GM15510 (cell line): ENCODE results near the gene FOXP1.

Source experiments
- POLR2A ChIP-seq: IDR thresholded peaks from 3 replicates; pipeline ENCODE4 v1.6.1; 2011; ENCODE audit warnings: borderline replicate concordance; ENCODE audit not compliant: insufficient read length; ENCODE audit errors: extremely low read depth

The FOXP1 gene

DNA sequence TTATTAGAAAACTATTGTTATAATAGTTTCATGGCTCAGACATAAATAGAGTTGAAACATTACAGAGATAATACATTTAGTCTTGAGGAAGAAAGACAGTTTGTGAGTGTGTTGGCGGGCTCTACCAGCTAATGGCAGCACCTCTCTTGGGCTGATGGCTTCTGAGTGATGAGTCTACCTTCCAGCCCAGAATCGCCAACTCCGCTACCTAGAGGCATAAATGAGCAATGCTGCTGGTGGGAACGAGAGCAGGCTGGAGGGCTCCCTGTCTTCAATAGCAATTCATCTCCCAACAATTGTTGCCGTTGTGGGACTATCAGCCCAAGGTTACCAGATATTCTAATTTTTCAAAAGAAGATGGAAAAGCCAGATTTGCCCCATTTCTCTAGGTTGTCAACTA is 388.7 kb downstream of the FOXP1 start:
- TF ChIP-seq POLR2A, result no peak

DNA sequence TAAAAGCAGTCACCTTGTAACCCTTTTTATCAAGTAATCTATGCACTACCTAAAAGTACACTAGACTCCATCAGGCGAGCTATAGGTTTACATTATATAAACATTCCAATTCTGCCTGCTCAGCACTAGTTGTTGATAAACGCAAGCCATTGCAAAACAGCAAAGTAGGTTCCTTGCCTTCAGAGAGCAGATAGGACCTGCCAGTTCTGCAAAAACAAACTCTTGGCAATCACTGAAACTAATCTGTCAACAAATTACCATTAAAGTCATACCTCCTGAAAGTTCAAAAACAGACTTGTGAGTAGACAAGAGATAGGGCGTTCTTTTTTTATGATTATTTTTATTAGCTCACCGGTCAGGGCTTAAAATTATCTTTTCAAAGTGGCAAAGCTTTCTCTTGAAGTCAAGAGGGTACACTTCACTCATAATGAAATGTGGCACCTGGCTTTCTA is 392.5 kb downstream of the FOXP1 start:
- no peak for TF ChIP-seq POLR2A

DNA sequence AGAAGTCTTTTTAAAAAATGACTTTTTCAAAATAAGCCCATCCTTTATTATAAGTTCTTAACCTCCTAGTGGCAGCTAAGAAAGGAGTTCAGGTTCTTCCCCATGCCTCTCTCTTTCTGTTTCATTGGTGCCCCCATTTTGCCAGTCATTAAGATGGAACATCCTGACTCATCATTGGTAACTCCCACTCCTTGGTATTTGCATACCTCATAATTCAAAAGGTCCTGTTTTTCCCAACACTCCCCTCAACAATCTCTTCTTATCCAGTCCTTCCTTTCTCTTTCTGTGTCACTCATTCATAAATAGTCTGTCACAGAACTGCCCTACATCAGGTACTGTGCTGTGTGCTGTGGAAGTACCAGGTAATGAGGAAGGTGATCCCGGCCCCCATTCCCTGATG is 394.0 kb downstream of the FOXP1 start:
- no peak for TF ChIP-seq POLR2A

DNA sequence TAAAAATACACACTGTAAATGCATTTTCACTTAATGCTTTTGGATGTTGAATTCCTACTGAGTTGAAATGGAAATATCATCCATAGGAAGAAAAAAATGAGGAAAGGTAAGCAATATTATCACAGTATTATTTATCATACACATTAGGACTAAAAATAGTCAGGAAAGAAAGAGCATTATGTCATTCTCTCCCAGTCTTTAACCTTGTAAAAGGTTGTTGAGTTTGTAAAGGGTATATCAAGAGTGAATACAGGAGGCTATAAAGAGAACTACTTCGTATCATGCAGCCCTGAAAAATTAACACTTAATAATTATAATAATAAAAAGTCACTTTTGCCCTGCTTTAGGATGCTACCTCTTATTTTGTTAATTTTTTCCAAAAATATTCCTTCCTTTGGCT is 395.8 kb downstream of the FOXP1 start:
- TF ChIP-seq POLR2A, result no peak

DNA sequence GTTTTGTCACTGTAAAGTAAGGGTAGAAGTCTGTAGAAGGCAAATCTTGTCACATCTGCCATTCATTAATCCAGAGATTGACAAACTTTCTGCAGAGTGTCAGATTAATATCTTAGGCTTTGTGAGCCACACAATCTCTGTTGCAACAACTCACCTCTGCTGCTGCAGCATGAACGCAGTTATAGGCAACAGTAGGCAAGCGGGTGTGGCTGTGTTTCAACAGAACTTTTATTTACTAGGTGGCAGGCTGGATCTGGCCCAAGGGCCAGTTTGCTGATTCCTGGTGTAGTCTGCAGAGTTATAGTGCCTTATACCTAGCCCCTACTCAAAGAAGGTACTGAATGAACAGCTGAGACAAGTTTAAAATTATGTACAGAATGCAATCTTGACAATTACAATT is 396.7 kb downstream of the FOXP1 start:
- TF ChIP-seq POLR2A, result no peak

DNA sequence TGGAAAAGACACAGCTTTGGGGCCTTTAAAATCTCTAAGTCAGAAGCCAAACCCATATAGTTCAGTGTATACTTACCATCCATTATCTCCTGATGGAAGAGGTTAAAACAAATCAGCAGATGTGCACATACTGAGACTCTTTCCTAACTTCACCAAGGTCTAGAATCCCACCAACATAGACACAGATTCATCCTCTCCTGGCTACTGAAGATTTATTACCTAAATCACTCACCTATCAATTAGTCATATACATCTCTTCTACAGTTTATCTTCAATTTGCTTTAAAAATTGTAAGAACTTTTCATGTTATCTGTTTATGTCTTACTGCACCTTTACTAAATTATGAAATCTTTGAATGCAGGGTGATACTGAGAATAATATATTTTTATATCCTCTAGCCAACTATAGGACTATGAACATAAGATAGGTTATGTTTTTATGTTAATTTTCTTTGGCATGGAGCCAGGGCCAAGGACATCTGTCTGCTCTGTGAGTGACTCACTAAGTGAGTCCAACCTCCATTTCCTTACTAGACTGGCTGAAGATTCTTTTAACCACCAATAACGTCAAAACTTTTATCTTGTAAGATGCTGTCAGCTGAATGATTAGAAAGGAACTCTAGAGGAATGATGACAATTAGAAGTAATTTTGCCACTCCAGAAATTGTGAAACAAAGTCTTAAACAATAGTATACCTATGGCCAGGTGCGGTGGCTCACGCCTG is 397.6 kb downstream of the FOXP1 start:
- no peak for TF ChIP-seq POLR2A

DNA sequence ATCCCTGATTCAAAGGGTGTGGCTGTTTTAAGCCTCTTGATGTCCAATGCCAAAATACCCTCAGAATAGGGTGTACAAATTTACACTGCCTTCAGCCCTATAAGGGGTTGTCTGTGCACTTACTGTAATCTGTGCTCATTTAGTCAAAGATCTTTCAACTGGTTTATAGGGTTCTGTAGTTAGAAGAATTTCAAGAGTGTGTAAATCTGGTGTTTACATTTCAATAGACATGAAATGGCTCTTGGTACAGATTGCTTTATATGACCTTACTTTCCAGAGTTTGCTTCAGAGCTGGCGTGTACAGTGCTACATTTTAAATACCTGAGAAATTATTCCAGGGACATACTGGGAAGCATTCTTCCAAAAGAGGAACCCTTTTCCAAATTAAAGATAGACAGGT is 399.3 kb downstream of the FOXP1 start:
- TF ChIP-seq POLR2A, result no peak

DNA sequence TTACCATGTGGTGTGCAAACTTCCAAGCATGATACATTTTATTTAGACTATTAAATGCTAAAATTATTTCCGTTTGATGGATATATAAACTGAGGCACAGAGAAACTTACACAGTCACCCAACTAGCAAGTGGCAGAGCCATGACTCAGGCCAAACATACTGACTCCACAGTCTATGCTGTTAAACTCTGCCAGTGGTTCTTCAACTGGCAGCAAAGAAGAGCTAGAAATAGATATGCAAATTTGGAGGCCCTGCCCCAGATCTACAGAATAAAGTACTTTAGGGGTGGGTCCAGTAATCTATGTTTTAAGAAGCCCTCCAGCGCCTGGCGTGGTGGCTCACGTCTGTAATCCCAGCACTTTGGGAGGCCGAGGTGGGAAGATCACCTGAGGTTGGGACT is 400.0 kb downstream of the FOXP1 start:
- TF ChIP-seq POLR2A, result no peak

DNA sequence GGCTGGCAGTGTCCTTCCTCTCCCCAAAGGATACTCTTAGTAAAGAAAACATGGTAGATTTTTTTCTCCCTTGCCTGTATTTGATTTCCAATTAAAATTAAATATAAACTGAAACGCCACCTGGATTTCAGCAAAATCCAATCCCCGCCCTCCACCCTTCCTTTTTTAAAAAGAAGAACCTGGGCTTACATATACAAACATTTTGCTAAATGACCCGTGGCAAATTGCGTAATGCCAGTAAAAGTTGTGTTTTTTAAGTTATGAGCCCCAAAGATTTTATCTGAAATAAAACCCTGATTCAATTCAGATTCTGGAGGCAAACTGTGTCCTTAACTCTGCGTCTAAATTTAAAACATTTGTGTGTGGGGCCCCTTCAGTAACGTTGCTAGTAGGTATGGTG is 403.0 kb downstream of the FOXP1 start:
- no peak for TF ChIP-seq POLR2A

DNA sequence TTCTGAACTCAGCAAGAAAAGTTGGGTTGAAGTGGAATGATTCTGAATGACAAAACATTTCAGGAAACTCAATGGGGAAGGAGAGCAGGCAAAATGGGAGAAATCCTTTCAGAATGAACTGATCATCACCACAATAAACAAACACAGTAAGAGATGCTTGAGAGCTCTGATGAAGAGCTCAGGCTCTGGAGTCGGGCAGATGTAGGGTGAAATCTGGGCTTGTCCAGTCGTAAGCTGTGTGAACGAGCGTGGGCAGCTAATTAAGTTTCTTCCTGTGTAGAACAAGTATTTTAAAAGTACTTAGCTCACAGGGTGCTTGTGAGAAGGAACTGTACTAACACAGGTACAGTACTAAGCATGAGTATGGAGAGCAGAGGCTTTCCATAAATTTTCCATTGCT is 406.2 kb downstream of the FOXP1 start:
- TF ChIP-seq POLR2A, result no peak

DNA sequence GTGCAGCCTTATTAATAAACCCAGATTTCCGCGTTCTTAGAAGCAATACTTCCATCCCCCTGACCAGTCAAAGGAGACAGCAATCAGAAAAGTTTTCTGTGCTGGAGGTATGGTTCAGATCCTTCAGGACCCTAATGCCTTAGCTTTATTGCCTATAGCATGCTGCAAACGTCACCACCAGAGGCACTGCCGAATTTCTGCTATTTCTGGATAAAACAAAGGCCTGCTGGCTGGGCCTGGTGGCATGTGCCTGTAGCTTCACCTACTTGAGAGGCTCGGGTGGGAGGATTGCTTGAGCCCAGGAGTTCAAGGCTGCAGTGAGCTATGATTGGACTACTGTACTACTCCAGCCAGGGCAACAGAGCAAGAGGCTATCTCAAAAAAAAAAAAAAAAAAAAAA is 407.2 kb downstream of the FOXP1 start:
- no peak for TF ChIP-seq POLR2A

DNA sequence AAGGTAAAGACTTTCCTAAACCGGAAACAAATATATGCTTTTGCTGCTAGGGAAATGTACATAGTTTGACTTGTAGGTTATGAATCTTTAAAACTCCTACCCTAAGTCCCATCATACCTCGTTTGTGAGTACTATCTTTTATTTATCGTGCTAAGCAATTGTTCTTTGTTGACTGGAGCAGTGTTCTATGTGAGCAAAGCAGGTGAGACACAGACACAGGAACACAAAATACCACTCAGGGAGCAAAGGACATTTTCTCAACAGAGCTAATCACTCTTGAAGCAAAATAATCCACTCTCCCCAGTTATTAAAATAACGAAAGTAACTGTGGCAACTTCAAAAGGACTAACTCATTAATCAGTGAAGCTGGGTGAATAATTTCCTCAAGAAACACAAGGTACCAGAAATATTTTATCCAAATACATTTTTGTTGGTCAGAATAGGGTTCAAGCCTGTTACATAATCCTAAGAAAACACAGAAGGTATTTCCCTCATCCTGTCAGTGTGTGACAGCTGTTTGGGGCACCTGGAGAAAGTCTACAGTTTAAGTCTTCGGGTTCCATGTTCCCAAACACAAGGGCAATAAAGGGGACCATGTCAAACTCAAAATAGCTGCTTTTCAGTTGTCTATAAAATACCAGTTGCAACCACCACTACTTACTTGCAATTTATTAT is 407.7 kb downstream of the FOXP1 start:
- TF ChIP-seq POLR2A, result no peak

DNA sequence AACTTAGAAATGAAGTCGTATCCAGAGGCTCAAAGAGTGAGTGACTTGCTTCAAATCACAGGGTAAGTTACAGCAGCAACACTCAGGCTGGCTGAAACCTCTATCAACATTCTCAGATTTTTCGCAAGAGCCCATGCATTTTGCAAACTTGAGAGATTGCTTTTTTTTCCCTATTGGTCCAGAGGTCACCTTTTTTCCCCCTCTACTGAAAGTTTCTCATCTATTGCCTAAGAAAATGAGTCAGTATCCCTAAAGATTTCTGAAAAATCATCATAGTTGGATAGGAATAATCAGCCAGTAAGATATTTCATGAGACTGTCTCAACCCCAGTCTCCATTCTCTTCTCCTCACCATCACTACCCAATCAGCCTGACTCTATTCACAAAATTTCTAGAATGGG is 410.6 kb downstream of the FOXP1 start:
- TF ChIP-seq POLR2A, result no peak

DNA sequence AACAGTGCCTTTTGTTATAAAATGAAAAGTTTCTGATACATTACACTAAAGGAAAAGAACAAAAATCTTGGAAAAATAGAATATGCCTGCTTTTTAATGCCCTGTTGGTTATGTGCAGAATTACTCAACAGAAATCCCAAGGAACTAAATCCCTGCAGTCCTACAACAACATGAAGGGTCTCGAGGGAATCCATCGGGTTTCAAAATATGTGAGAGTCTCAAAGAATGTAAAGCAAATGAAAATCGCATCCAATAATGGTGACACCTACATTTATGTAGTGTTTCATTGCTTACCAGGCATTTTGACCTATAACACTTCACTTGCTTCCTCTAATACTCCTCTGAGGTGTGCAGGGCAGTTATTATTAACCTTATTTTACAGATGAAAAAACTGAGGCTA is 411.3 kb downstream of the FOXP1 start:
- no peak for TF ChIP-seq POLR2A

DNA sequence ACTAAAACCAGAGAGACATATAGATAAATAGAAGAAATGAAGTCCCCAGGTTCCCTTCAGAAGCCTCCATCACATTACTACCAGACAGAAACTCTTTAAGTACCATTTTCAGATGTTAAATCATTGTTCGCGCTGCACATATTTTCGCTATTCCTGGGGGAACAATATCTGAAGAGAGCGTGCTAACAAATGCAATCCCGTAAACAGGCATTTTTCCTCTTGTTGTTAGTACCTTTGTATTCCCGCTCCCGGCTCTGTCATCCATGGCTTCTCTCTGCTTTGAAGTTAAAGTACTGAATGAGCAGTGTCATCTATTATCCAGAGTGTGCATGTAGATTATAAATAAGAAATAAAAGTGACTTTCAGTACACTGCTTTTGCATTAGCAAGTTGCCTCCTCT is 412.3 kb downstream of the FOXP1 start:
- TF ChIP-seq POLR2A, result no peak

DNA sequence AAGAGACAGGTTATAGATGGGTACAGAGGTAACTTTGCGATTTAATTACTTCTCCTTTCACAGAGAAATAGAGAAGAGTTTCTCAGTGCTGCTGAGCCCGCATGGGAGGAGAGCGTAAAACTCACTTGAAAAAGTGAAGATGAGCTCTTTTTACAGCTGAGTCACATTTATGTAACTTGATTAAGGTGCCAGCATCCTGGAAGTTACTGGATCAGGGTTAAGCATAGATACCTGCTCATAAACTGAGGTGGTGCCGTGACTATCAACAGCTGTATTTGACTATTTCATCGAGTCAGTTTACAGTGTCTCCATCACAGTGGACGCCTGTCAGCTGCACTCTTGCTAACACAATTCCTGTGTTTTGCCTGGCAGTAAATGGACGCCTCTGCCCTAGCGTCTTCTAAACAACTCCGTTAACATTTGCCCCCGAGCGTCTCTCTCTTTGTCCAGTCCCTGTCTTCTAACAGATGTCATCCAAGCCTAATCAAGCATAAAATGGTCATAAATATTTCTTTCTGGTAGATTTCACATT is 414.6 kb downstream of the FOXP1 start:
- TF ChIP-seq POLR2A, result no peak
